NT2/D1 (cell line): ENCODE measurements around the gene PDPR.
"Not testable (repeated sequence)": the region's sequence is repeated elsewhere in the genome, so short reads cannot be mapped to it uniquely, and the experiment has no call there.

ENCODE experiments used
- DNase-seq: peaks from one replicate; pipeline ENCODE4 v3.0.0-alpha.2; 2011; ENCODE audit warnings: low read depth, low spot score
- H3K27me3 ChIP-seq: 2 replicates; pipeline ENCODE4 v1.6.0; 2011; ENCODE audit warnings: mild to moderate bottlenecking; ENCODE audit not compliant: insufficient read length, insufficient read depth
- H3K36me3 ChIP-seq: 2 replicates; pipeline ENCODE4 v1.6.1; 2011; ENCODE audit warnings: mild to moderate bottlenecking, low read length, mixed read lengths; ENCODE audit not compliant: insufficient read depth, insufficient read length
- H3K4me1 ChIP-seq: 2 replicates; pipeline ENCODE4 v1.5.1; 2011; ENCODE audit not compliant: insufficient read depth, insufficient read length
- H3K4me3 ChIP-seq: 2 replicates; pipeline ENCODE4 v1.5.1; 2011; ENCODE audit warnings: low read depth; ENCODE audit not compliant: insufficient read length
- H3K9ac ChIP-seq: 2 replicates; pipeline ENCODE4 v1.6.0; 2011; ENCODE audit warnings: low read depth; ENCODE audit not compliant: insufficient read length
- H3K9me3 ChIP-seq: 2 replicates; pipeline ENCODE4 v1.5.1; 2011; ENCODE audit warnings: mild to moderate bottlenecking, low read length; ENCODE audit not compliant: insufficient read depth

The PDPR gene

DNA sequence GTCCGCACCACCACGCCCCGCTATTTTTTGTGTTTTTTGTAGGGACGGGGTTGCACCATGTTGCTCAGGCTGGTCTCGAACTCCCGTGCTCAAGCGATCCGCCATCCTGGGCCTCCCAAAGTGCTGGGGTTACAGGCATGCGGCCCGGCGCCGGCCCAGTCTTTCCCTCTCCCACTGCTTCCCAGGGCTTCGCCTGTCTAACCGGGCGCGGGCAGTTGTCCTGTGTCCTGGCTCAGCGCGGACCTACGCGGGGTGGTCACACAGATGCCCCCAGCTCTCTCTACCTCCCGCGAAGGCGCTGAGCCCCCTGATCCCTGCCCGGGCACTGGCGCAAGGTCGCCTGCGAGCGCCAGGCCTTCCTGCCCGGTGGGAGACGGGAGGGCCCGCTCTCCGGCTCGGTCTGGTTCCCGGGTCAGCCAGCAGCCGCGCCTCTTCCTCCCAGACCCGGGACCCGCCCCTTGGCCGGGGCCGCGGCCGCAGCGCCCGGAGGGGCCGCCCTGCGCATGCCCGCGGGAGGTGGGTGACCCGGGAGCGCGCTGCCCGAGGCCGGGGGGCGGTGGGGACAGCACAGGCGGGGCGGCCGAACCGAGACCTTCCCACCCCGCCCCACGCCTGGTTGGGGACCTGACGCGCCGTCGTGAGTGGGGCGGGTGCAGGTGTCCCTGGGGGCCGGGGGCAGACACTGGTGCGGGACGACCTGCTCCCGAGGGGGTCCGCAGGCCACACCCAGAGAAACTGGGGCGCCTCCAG, 73.9 kb downstream of the PDPR start:
- H3K9ac ChIP-seq, H3K9me3 ChIP-seq, H3K36me3 ChIP-seq, H3K4me1 ChIP-seq, DNase-seq, H3K4me3 ChIP-seq, H3K27me3 ChIP-seq: not testable (repeated sequence)

DNA sequence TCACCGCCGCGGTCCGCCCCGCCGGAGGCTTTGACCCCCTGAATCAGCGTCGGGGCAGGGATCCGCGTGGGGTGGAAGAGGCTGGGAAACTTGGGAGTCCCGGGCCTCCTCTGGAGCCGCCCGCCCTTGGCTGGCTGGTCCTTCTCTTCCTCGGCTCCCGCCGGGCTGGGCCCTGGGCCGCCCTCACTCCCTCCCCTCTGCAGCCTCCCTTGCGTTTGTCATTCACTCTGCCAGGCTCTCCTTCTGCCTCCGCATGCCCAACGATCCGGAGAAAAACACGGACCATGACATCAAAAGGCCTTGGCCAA, 74.4 kb downstream of the PDPR start:
- H3K9me3 ChIP-seq, DNase-seq, H3K4me1 ChIP-seq, H3K9ac ChIP-seq, H3K27me3 ChIP-seq, H3K4me3 ChIP-seq, H3K36me3 ChIP-seq: not testable (repeated sequence)

- H3K36me3 ChIP-seq, H3K9ac ChIP-seq, H3K9me3 ChIP-seq, H3K4me1 ChIP-seq, DNase-seq, H3K4me3 ChIP-seq, H3K27me3 ChIP-seq: not testable (repeated sequence)
These were observed 76.4 kb downstream of the PDPR start for GRCh38 chr16:70190574-70190973.

DNA sequence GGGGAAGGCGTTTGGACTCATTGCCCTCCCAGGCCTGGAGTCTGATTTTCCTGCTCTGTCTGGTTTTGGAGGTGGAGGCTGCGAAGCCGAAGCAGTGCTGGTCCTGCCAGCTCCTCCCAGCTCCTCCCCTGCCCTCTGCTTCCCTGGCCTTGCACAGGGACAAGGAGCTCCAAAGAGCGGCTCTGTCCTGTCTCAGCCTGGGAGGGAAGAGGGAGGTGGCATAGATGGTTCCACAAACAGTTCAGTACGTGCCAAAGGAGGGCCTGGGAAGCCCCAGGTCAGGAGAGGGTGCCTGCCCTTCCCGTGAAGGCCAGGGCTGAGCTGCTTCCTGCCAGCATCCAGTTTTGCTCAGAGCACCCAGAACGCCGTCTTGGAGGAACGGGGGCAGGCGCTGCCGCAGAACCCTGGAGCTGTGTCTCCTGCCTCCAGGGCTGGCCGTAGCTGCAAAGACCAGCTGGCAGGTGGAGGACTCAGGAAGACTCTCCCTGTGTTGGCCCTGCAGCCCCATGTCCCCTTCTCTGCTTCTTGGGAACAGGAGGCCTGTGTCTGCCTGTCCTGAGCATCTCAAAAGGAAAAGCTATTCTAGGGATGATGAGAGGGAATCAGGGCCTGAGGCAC, 82.7 kb downstream of the PDPR start:
- H3K9ac ChIP-seq, DNase-seq, H3K4me3 ChIP-seq, H3K36me3 ChIP-seq, H3K4me1 ChIP-seq, H3K27me3 ChIP-seq, H3K9me3 ChIP-seq: not testable (repeated sequence)

GRCh38 chr16:70197611-70198010, 83.5 kb downstream of the PDPR start:
- H3K9me3 ChIP-seq, H3K36me3 ChIP-seq, H3K9ac ChIP-seq, H3K4me3 ChIP-seq, H3K27me3 ChIP-seq, H3K4me1 ChIP-seq, DNase-seq: not testable (repeated sequence)

- not testable (repeated sequence) for H3K9me3 ChIP-seq, H3K4me3 ChIP-seq, DNase-seq, H3K4me1 ChIP-seq, H3K27me3 ChIP-seq, H3K9ac ChIP-seq, H3K36me3 ChIP-seq
These were observed 84.1 kb downstream of the PDPR start for GRCh38 chr16:70198230-70198629.

GRCh38 chr16:70198666-70199065, 84.5 kb downstream of the PDPR start:
- H3K4me3 ChIP-seq, H3K9me3 ChIP-seq, H3K4me1 ChIP-seq, H3K9ac ChIP-seq, H3K36me3 ChIP-seq, H3K27me3 ChIP-seq, DNase-seq: not testable (repeated sequence)

GRCh38 chr16:70199170-70199569, 85.0 kb downstream of the PDPR start:
- H3K9ac ChIP-seq, H3K36me3 ChIP-seq, H3K4me1 ChIP-seq, H3K27me3 ChIP-seq, H3K4me3 ChIP-seq, H3K9me3 ChIP-seq, DNase-seq: not testable (repeated sequence)

GRCh38 chr16:70200063-70200462, 85.9 kb downstream of the PDPR start:
- H3K27me3 ChIP-seq, H3K4me3 ChIP-seq, H3K9me3 ChIP-seq, H3K36me3 ChIP-seq, H3K4me1 ChIP-seq, H3K9ac ChIP-seq, DNase-seq: not testable (repeated sequence)

GRCh38 chr16:70203508-70203907, 89.4 kb downstream of the PDPR start:
- not testable (repeated sequence) for H3K36me3 ChIP-seq, H3K4me3 ChIP-seq, H3K9me3 ChIP-seq

DNA sequence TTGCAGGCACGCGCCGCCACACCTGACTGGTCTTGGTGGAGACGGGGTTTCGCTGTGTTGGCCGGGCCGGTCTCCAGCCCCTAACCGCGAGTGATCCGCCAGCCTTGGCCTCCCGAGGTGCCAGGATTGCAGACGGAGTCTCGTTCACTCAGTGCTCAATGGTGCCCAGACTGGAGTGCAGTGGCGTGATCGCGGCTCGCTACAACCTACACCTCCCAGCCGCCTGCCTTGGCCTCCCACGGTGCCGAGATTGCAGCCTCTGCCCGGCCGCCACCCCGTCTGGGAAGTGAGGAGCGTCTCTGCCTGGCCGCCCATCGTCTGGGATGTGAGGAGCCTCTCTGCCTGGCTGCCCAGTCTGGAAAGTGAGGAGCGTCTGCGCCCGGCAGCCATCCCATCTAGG, 89.9 kb downstream of the PDPR start:
- H3K36me3 ChIP-seq, H3K4me1 ChIP-seq, H3K9me3 ChIP-seq, H3K9ac ChIP-seq, H3K4me3 ChIP-seq, H3K27me3 ChIP-seq, DNase-seq: not testable (repeated sequence)

More at GRCh38 chr16:70203508-70203907, 89.4 kb downstream of the PDPR start:
- H3K4me1 ChIP-seq, H3K27me3 ChIP-seq, DNase-seq, H3K9ac ChIP-seq: not testable (repeated sequence)

DNA sequence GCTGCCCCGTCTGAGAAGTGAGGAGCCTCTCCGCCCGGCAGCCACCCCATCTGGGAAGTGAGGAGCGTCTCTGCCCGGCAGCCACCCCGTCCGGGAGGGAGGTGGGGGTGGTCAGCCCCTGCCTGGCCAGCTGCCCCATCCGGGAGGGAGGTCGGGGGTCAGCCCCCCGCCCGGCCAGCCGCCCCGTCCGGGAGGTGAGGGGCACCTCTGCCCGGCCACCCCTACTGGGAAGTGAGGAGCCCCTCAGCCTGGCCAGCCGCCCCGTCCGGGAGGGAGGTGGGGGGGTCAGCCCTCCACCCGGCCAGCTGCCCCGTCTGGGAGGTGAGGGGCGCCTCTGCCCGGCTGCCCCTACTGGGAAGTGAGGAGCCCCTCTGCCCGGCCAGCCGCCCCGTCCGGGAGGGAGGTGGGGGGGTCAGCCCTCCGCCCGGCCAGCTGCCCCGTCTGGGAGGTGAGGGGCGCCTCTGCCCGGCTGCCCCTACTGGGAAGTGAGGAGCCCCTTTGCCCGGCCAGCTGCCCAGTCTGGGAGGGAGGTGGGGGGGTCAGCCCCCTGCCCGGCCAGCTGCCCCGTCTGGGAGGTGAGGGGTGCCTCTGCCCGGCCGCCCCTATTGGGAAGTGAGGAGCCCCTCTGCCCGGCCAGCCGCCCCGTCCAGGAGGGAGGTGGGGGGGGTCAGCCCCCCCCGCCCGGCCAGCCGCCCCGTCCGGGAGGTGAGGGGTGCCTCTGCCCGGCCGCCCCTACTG, 90.7 kb downstream of the PDPR start:
- H3K36me3 ChIP-seq, H3K27me3 ChIP-seq, DNase-seq, H3K9ac ChIP-seq, H3K4me1 ChIP-seq, H3K9me3 ChIP-seq, H3K4me3 ChIP-seq: not testable (repeated sequence)
